HFFc6 (cell line): ENCODE data around the gene ZNF429. TPM values are rescaled to one million over a fixed set of nuclear protein-coding genes. Genes with fewer than 3 reads are reported as not detected.

Experiments
- DNase-seq: peaks from one replicate; pipeline ENCODE4 v3.0.0-alpha.2; 2018
- H3K27ac Mint-ChIP-seq: 2 replicates; pipeline ENCODE4 v1.8.0; 2020; ENCODE audit warnings: mild to moderate bottlenecking, mixed read lengths
- H3K27me3 Mint-ChIP-seq: 2 replicates; pipeline ENCODE4 v1.8.0; 2021; ENCODE audit warnings: mild to moderate bottlenecking, moderate library complexity, mixed read lengths; ENCODE audit not compliant: insufficient read depth
- H3K36me3 Mint-ChIP-seq: 2 replicates; pipeline ENCODE4 v1.8.0; 2021; ENCODE audit warnings: low read depth, mixed read lengths
- H3K4me1 Mint-ChIP-seq: 2 replicates; pipeline ENCODE4 v1.8.0; 2020; ENCODE audit warnings: low read depth, mixed read lengths
- H3K4me3 Mint-ChIP-seq: 2 replicates; pipeline ENCODE4 v1.8.0; 2020; ENCODE audit warnings: mild to moderate bottlenecking, moderate library complexity, mixed read lengths
- H3K9me3 Mint-ChIP-seq: 2 replicates; pipeline ENCODE4 v1.8.0; 2020; ENCODE audit warnings: mild to moderate bottlenecking, mixed read lengths
- total RNA-seq, 6 experiments: library from RNA; stranded (reverse); fragmentation: NEBNext Ultra II Directional; extraction: Animal tissue kit (Norgen Biotek cat#: 25700); gene quantifications; 2 replicates in 1 of 6; 3 replicates in 5 of 6; pipeline ENCODE4 v1.2.3, GENCODE V29; 2021
- TF ChIP-seq, protein P1 (sequence below): fragments of 200-600 bp; sonication (generic); IDR thresholded peaks from 2 replicates; pipeline ENCODE4 v1.5.0; 2021; ENCODE audit warnings: antibody characterized with exemption, mild to moderate bottlenecking

Gene ZNF429
- total RNA-seq, 6 experiments from 2014 or later: 5.4 to 7.6 (median 6.7) TPM

DNA sequence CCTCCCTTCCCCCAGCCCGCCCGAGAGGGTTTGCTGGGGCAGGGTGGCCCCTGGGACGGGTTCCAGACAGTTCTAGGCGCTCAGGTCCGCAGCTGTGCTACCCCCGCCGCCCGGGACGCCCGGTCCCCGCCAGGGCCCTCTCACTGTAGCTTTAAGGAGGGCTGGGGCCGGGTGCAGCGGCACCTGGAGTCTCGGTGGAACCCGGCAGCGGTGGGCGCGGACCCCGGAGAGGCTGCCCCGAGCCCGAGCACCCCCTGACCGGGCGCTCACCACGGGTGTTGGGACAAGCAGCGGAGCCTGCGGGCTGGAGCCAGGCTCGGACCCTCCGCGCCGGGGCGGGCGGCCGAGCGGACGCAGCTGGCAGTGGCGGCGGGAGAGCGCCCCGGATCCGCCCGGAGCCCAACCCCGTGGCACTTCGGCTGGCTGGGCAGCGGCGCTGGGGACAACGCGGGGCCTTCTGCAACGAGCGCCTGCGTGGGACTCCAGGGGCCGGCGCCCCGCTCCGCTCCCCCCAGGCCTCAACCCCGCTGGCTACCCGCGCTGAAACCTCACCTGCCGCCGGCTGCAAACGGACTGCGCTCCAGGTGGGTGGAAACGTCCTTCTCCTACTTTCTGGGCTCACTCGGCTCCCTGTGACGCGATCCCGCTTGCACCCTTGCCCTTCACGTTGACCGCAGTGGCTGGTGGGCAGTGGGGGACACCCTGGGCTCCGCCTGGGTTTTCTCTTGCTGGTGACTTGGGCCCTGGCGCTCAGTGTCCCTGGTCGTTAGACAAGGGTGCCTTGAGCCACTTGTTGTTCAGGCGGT, 81.1 kb downstream of the ZNF429 start:
- Mint-ChIP-seq H3K36me3 (0 out of 2 replicates have a peak, but pooled peaks cover 5% of the 10 kb centered on the region), H3K4me3 (no peak overlapping the region), H3K27ac (no peak overlapping the region), H3K9me3 (peaks cover 29% of the 10 kb centered on the region), H3K27me3 (peaks cover 5% of the 10 kb centered on the region), H3K4me1 (no peaks in the 10 kb centered on the region)
- DNase-seq: no peak
- TF ChIP-seq, protein P1, sequence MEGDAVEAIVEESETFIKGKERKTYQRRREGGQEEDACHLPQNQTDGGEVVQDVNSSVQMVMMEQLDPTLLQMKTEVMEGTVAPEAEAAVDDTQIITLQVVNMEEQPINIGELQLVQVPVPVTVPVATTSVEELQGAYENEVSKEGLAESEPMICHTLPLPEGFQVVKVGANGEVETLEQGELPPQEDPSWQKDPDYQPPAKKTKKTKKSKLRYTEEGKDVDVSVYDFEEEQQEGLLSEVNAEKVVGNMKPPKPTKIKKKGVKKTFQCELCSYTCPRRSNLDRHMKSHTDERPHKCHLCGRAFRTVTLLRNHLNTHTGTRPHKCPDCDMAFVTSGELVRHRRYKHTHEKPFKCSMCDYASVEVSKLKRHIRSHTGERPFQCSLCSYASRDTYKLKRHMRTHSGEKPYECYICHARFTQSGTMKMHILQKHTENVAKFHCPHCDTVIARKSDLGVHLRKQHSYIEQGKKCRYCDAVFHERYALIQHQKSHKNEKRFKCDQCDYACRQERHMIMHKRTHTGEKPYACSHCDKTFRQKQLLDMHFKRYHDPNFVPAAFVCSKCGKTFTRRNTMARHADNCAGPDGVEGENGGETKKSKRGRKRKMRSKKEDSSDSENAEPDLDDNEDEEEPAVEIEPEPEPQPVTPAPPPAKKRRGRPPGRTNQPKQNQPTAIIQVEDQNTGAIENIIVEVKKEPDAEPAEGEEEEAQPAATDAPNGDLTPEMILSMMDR: no peak

GRCh38 chr19:21587117-21587461, 81.7 kb downstream of the ZNF429 start:
- Mint-ChIP-seq H3K27ac (no peak overlapping the region), H3K4me3 (no peak overlapping the region), H3K4me1 (no peaks in the 10 kb centered on the region), H3K9me3 (peaks cover 23% of the 10 kb centered on the region), H3K27me3 (peaks cover 5% of the 10 kb centered on the region), H3K36me3 (0 out of 2 replicates have a peak, but pooled peaks cover 5% of the 10 kb centered on the region)
- TF ChIP-seq, protein P1: no peak
- DNase-seq: no peak

DNA sequence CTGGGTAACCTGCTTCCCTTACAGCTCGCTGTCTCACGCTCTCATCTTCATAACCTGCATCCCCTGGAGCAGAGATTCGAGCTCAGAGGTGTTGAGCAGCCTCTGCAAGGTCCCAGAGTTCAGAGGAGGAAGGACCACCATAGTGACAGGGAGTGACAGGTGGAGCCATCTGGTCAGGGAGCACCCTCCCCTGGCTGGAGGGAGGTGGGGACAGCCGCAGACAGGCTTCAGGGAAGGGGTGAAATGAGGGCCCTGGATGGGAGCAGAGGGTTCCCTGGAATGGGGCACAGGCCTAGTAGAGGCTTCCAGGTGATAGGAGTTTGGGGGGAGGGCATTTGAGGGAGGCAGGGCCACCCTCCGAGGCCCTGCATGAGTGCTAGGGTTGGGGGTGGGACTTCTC, 82.1 kb downstream of the ZNF429 start:
- Mint-ChIP-seq H3K4me1 (no peaks in the 10 kb centered on the region), H3K36me3 (0 out of 2 replicates have a peak, but pooled peaks cover 5% of the 10 kb centered on the region), H3K4me3 (no peak overlapping the region), H3K9me3 (peaks cover 20% of the 10 kb centered on the region), H3K27me3 (peaks cover 5% of the 10 kb centered on the region), H3K27ac (no peak overlapping the region)
- DNase-seq: no peak
- TF ChIP-seq, protein P1: no peak

DNA sequence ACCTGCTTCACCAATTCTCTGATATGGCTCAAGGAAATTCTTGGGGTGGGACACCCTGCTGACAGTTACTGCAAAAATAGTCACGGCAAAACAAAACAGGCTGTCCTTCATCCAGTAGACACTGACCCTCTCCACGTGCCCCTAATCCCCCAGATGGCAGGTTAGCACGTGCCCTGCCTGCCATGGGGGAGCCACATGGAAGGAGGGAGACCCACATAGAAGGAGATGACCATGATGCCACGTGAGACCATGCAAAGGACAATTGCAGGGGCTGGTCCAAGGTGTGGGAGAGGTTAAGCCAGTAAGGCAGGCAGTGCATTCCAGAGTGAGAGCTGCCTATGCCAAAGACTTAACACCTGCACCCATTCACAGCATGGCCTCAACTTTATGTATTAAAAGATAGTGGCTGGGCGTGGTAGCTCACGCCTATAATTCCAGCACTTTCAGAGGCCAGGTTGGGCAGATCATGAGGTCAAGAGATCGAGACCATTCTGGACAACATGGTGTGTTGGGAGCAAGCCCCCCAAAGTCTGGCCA, 82.7 kb downstream of the ZNF429 start:
- H3K27ac Mint-ChIP-seq: no peak overlapping the region
- TF ChIP-seq, protein P1: no peak
- 0 out of 2 replicates have a peak, but pooled peaks cover 5% of the 10 kb centered on the region for H3K36me3 Mint-ChIP-seq
- no peak for DNase-seq
- H3K4me3 Mint-ChIP-seq: no peak overlapping the region
- H3K4me1 Mint-ChIP-seq: no peaks in the 10 kb centered on the region
- peaks cover 5% of the 10 kb centered on the region for H3K27me3 Mint-ChIP-seq
- H3K9me3 Mint-ChIP-seq: peaks cover 19% of the 10 kb centered on the region

- Mint-ChIP-seq H3K27ac (no peak overlapping the region), H3K27me3 (peaks cover 3% of the 10 kb centered on the region), H3K4me1 (no peaks in the 10 kb centered on the region), H3K4me3 (no peak overlapping the region), H3K9me3 (peaks cover 24% of the 10 kb centered on the region), H3K36me3 (0 out of 2 replicates have a peak, but pooled peaks cover 5% of the 10 kb centered on the region)
- TF ChIP-seq, protein P1: no peak
- DNase-seq: no peak
Observed at GRCh38 chr19:21590867-21591266, 85.5 kb downstream of the ZNF429 start.
